Panc1 (cell line): Measurements from ENCODE around the gene INPP4A. TPM values are rescaled to one million over a fixed set of nuclear protein-coding genes. Genes with fewer than 3 reads are reported as not detected.

ENCODE experiments used
- ATAC-seq: fragments of 200-7000 bp; cut with Tn5 transposase; 2 replicates; pipeline ENCODE4 v1.9.1; 2020; ENCODE audit warnings: mild to moderate bottlenecking, moderate library complexity
- BruUV-seq: library from RNA; stranded (reverse); fragments of 400-500 nt; replicated peaks from 2 replicates; lab custom pipeline; 2021; lab: Mats Ljungman, UMichigan
- CTCF ChIA-PET: fragments of 300-600 bp; sonication (Branson Sonifier 250); formaldehyde crosslinking; loops from one replicate; lab custom pipeline; 2022; ENCODE audit warnings: antibody characterized with exemption; lab: Charles Lee
- POLR2A ChIA-PET: fragments of 300-600 bp; sonication (Branson Sonifier 250); formaldehyde crosslinking; loops from one replicate; lab custom pipeline; 2022; ENCODE audit warnings: antibody characterized with exemption; lab: Charles Lee
- DNase-seq: peaks from one replicate; pipeline ENCODE4 v3.0.0-alpha.2; 2010; ENCODE audit warnings: low read depth, low spot score
- H3K27ac ChIP-seq: 2 replicates; pipeline ENCODE4 v1.5.1; 2011; ENCODE audit warnings: mild to moderate bottlenecking, low read length, inconsistent platforms
- H3K27me3 ChIP-seq: fragments of 200-500 bp; sonication (Bioruptor generic); 2 replicates; pipeline ENCODE4 v1.6.0; 2014; ENCODE audit warnings: low read length, inconsistent platforms; ENCODE audit not compliant: control insufficient read depth, insufficient read depth
- H3K36me3 ChIP-seq: fragments of 200-500 bp; sonication (Bioruptor generic); 2 replicates; pipeline ENCODE4 v1.5.1; 2014; ENCODE audit warnings: inconsistent platforms, mild to moderate bottlenecking, low read length, moderate library complexity; ENCODE audit not compliant: control insufficient read depth, insufficient read depth
- H3K4me1 ChIP-seq: 2 replicates; pipeline ENCODE4 v1.5.1; 2011; ENCODE audit warnings: inconsistent platforms, mild to moderate bottlenecking, low read length, moderate library complexity; ENCODE audit not compliant: control insufficient read depth, insufficient read depth
- H3K4me3 ChIP-seq, 2 experiments: 2 replicates each; pipeline ENCODE4 v1.5.1; 2011 to 2012; ENCODE audit warnings: low read depth in 2 of 2, low read length in 2 of 2, mild to moderate bottlenecking in 2 of 2, inconsistent platforms in 1 of 2, moderate library complexity in 1 of 2
- H3K9me3 ChIP-seq: fragments of 200-500 bp; sonication (Bioruptor generic); 2 replicates; pipeline ENCODE4 v1.5.1; 2014; ENCODE audit warnings: low read depth, mild to moderate bottlenecking, inconsistent platforms, low read length, moderate library complexity; ENCODE audit not compliant: control insufficient read depth, insufficient read depth
- POLR2AphosphoS5 ChIP-seq: IDR thresholded peaks from 2 replicates; pipeline ENCODE4 v1.6.1; 2012; ENCODE audit warnings: mild to moderate bottlenecking, low read depth, low read length, moderate library complexity
- SIN3A ChIP-seq: IDR thresholded peaks from 2 replicates; pipeline ENCODE4 v1.6.1; 2012; ENCODE audit warnings: low read depth, mild to moderate bottlenecking, low read length, moderate library complexity, borderline replicate concordance; ENCODE audit not compliant: insufficient read depth
- TCF7L2 ChIP-seq: IDR thresholded peaks from 2 replicates; pipeline ENCODE4 v1.6.1; 2011; ENCODE audit warnings: mild to moderate bottlenecking, low read depth, low read length, inconsistent platforms
- in situ Hi-C: cut with HindIII; loops from 2 replicates; pipeline ENCODE4 v1.10.0; 2016; ENCODE audit warnings: low sequenced_read_pairs, low pct_unique_long_range_greater_than_20kb
- intact Hi-C: fragments of 100-400 bp; cut with micrococcal nuclease; formaldehyde crosslinking; loops from one replicate; pipeline ENCODE4 v1.10.0; 2022; ENCODE audit not compliant: unreplicated experiment
- total RNA-seq: library from RNA; stranded (reverse); gene quantifications from one replicate; pipeline ENCODE4 v1.2.1, GENCODE V29; 2021; ENCODE audit not compliant: unreplicated experiment
- TF ChIP-seq, protein P1 (sequence below), 2 experiments: IDR thresholded peaks; 2 replicates each; pipeline ENCODE4 v1.6.1; 2011 to 2012; ENCODE audit warnings: low read depth in 2 of 2, control low read depth in 1 of 2, low read length in 1 of 2, mild to moderate bottlenecking in 1 of 2, moderate library complexity in 1 of 2; ENCODE audit not compliant: insufficient read depth in 1 of 2
- TF ChIP-seq, protein P2 (sequence below): fragments of 450-650 bp; IDR thresholded peaks from 2 replicates; pipeline ENCODE4 v1.5.1; 2017; ENCODE audit warnings: mild to moderate bottlenecking

Gene INPP4A
- total RNA-seq, 1 experiment from 2014 or later: 22.9 TPM

- peaks cover 2% of the 10 kb centered on the region; the same call in 1 of the 2 replicates for H3K4me1 ChIP-seq
- H3K9me3 ChIP-seq: no peaks in the 10 kb centered on the region
- no peak overlapping the region for H3K27ac ChIP-seq
- no peak overlapping the region for H3K4me3 ChIP-seq
- TF ChIP-seq, protein P1, sequence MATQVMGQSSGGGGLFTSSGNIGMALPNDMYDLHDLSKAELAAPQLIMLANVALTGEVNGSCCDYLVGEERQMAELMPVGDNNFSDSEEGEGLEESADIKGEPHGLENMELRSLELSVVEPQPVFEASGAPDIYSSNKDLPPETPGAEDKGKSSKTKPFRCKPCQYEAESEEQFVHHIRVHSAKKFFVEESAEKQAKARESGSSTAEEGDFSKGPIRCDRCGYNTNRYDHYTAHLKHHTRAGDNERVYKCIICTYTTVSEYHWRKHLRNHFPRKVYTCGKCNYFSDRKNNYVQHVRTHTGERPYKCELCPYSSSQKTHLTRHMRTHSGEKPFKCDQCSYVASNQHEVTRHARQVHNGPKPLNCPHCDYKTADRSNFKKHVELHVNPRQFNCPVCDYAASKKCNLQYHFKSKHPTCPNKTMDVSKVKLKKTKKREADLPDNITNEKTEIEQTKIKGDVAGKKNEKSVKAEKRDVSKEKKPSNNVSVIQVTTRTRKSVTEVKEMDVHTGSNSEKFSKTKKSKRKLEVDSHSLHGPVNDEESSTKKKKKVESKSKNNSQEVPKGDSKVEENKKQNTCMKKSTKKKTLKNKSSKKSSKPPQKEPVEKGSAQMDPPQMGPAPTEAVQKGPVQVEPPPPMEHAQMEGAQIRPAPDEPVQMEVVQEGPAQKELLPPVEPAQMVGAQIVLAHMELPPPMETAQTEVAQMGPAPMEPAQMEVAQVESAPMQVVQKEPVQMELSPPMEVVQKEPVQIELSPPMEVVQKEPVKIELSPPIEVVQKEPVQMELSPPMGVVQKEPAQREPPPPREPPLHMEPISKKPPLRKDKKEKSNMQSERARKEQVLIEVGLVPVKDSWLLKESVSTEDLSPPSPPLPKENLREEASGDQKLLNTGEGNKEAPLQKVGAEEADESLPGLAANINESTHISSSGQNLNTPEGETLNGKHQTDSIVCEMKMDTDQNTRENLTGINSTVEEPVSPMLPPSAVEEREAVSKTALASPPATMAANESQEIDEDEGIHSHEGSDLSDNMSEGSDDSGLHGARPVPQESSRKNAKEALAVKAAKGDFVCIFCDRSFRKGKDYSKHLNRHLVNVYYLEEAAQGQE (IDR thresholded peaks at IDR 0.05; ENCODE audit: insufficient read depth in 1 of 2, low read depth in 2 of 2, low read length in 1 of 2): no peak
- TF ChIP-seq POLR2AphosphoS5: no peak
- no peak for TF ChIP-seq SIN3A
- TF ChIP-seq, protein P2, sequence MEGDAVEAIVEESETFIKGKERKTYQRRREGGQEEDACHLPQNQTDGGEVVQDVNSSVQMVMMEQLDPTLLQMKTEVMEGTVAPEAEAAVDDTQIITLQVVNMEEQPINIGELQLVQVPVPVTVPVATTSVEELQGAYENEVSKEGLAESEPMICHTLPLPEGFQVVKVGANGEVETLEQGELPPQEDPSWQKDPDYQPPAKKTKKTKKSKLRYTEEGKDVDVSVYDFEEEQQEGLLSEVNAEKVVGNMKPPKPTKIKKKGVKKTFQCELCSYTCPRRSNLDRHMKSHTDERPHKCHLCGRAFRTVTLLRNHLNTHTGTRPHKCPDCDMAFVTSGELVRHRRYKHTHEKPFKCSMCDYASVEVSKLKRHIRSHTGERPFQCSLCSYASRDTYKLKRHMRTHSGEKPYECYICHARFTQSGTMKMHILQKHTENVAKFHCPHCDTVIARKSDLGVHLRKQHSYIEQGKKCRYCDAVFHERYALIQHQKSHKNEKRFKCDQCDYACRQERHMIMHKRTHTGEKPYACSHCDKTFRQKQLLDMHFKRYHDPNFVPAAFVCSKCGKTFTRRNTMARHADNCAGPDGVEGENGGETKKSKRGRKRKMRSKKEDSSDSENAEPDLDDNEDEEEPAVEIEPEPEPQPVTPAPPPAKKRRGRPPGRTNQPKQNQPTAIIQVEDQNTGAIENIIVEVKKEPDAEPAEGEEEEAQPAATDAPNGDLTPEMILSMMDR: no peak
- TF ChIP-seq TCF7L2: no peak
- in situ Hi-C loops (no loop called here), intact Hi-C loops (no loop called here)
- CTCF ChIA-PET: no interaction called here
- H3K27me3 ChIP-seq: no peaks in the 10 kb centered on the region
- ATAC-seq (no peak), DNase-seq (no peak)
- BruUV-seq: no TSS peak
- POLR2A ChIA-PET: no interaction called here
- no peaks in the 10 kb centered on the region for H3K36me3 ChIP-seq
Measured at GRCh38 chr2:98516571-98516970, 71.9 kb downstream of the INPP4A start.

DNA sequence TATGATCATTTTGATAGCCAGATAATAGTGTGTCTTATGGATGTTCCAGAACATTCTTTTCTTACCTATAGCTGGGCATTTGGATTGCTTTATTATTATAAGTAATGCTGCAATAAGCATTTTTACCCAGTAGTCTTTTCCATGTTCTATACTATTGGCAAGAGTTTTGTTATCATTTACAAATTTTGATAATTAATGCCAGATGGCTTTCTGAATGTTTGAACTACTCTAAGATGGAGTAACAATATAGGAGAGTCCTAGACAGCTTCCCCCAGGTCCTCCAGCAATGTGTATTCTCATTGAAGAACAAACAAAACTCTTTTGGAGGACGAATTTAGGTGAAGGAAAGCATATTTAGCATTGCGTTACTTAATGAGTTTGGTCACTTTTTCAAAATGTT lies 73.0 kb downstream of the INPP4A start:
- ChIA-PET POLR2A (no interaction called here), CTCF (no interaction called here)
- Histone ChIP-seq H3K4me1 (peaks cover 2% of the 10 kb centered on the region; the same call in 1 of the 2 replicates), H3K27me3 (no peaks in the 10 kb centered on the region), H3K27ac (no peak overlapping the region), H3K4me3 (no peak overlapping the region), H3K9me3 (no peaks in the 10 kb centered on the region), H3K36me3 (no peaks in the 10 kb centered on the region)
- intact Hi-C loops: no loop called here
- ATAC-seq (no peak), DNase-seq (no peak)
- no peak for TF ChIP-seq SIN3A
- TF ChIP-seq POLR2AphosphoS5: no peak
- TF ChIP-seq, protein P2: no peak
- no peak for TF ChIP-seq TCF7L2
- TF ChIP-seq, protein P1 (IDR thresholded peaks at IDR 0.05; ENCODE audit: insufficient read depth in 1 of 2, low read depth in 2 of 2, low read length in 1 of 2): no peak
- no TSS peak for BruUV-seq
- in situ Hi-C loops: no loop called here
